RCC 7860 (cell line): Measurements from ENCODE around the gene FYB1.

Experiments used
- DNase-seq: peaks from one replicate; pipeline ENCODE4 v3.0.0-alpha.2; 2015; ENCODE audit warnings: low spot score
- FAIRE-seq: peaks from 2 replicates; lab custom pipeline; 2012; peaks lifted over from hg19 to GRCh38; lab: Jason Lieb, UNC

The FYB1 gene

GRCh38 chr5:39131210-39132127 is 87.9 kb downstream of the FYB1 start:
- no peak for DNase-seq
- FAIRE-seq, result no peak

- DNase-seq (no peak), FAIRE-seq (peak; percentile 54)
Measured at GRCh38 chr5:39130716-39131115, 88.6 kb downstream of the FYB1 start.

- no peak for DNase-seq
- no peak for FAIRE-seq
Measured at GRCh38 chr5:39121922-39122321, 97.4 kb downstream of the FYB1 start.

- FAIRE-seq, result peak; percentile 35
- no peak for DNase-seq
Measured at GRCh38 chr5:39121315-39121714, 98.0 kb downstream of the FYB1 start.

GRCh38 chr5:39120052-39120420 is 99.3 kb downstream of the FYB1 start:
- no peak for FAIRE-seq
- no peak for DNase-seq

GRCh38 chr5:39119404-39120051 is 99.8 kb downstream of the FYB1 start:
- DNase-seq, result no peak

GRCh38 chr5:39118638-39119037 is 100.7 kb downstream of the FYB1 start:
- FAIRE-seq, result no peak
- DNase-seq, result no peak

More at GRCh38 chr5:39119404-39120051, 99.8 kb downstream of the FYB1 start:
- peak; percentile 85 for FAIRE-seq

GRCh38 chr5:39117401-39117800 is 102.0 kb downstream of the FYB1 start:
- FAIRE-seq (peak; percentile 80), DNase-seq (peak; percentile 34)

- DNase-seq (no peak), FAIRE-seq (no peak)
Measured at GRCh38 chr5:39116344-39117170, 102.8 kb downstream of the FYB1 start.

- DNase-seq, result no peak
- no peak for FAIRE-seq
Measured at GRCh38 chr5:39115644-39116343, 103.6 kb downstream of the FYB1 start.

- DNase-seq (no peak), FAIRE-seq (no peak)
Measured at GRCh38 chr5:39114155-39114554, 105.2 kb downstream of the FYB1 start.

GRCh38 chr5:39113354-39113953 is 105.9 kb downstream of the FYB1 start:
- peak; percentile 84 for FAIRE-seq
- no peak for DNase-seq

GRCh38 chr5:39109606-39110005 is 109.8 kb downstream of the FYB1 start:
- FAIRE-seq (no peak), DNase-seq (no peak)

- FAIRE-seq (no peak), DNase-seq (no peak)
Measured at GRCh38 chr5:39108987-39109386, 110.4 kb downstream of the FYB1 start.

- DNase-seq, result no peak
- peak; percentile 82 for FAIRE-seq
Measured at GRCh38 chr5:39107350-39107749, 112.0 kb downstream of the FYB1 start.

GRCh38 chr5:39106322-39106721 is 113.0 kb downstream of the FYB1 start:
- FAIRE-seq, result no peak
- no peak for DNase-seq

- no peak for DNase-seq
- FAIRE-seq, result no peak
Measured at GRCh38 chr5:39104221-39104620, 115.1 kb downstream of the FYB1 start.

GRCh38 chr5:39102684-39103155 is 116.6 kb downstream of the FYB1 start:
- FAIRE-seq, result no peak
- DNase-seq, result peak; percentile 57

GRCh38 chr5:39100851-39101396 is 118.4 kb downstream of the FYB1 start:
- peak; percentile 93 for FAIRE-seq
- peak; percentile 91 for DNase-seq
